ENCODE data around the gene MED13L.

MED13L gene

GRCh38 chr12:116155383-116155782, 122.1 kb downstream of the MED13L start:
- no peak for DNase-seq (ENCODE audit: low read depth in 3 of 3)

- DNase-seq (ENCODE audit: low read depth in 3 of 3): no peak
Observed at GRCh38 chr12:116153983-116154382, 123.5 kb downstream of the MED13L start.

- no peak for DNase-seq (ENCODE audit: low read depth in 3 of 3)
Observed at GRCh38 chr12:116153113-116153512, 124.4 kb downstream of the MED13L start.

- DNase-seq (ENCODE audit: low read depth in 3 of 3): no peak
Observed at GRCh38 chr12:116152268-116152667, 125.2 kb downstream of the MED13L start.

- no peak for DNase-seq (ENCODE audit: low read depth in 3 of 3)
Observed at GRCh38 chr12:116150452-116150851, 127.0 kb downstream of the MED13L start.

- DNase-seq (ENCODE audit: low read depth in 3 of 3): no peak
Observed at GRCh38 chr12:116150001-116150400, 127.5 kb downstream of the MED13L start.

- DNase-seq (ENCODE audit: low read depth in 3 of 3): no peak
Observed at GRCh38 chr12:116148844-116149243, 128.6 kb downstream of the MED13L start.

- DNase-seq (ENCODE audit: low read depth in 3 of 3): no peak
Observed at GRCh38 chr12:116146386-116146785, 131.1 kb downstream of the MED13L start.

- DNase-seq (ENCODE audit: low read depth in 3 of 3): no peak
Observed at GRCh38 chr12:116145451-116145850, 132.0 kb downstream of the MED13L start.

- DNase-seq (ENCODE audit: low read depth in 3 of 3): no peak
Observed at GRCh38 chr12:116144384-116144783, 133.1 kb downstream of the MED13L start.

GRCh38 chr12:116143909-116144308, 133.6 kb downstream of the MED13L start:
- no peak for DNase-seq (ENCODE audit: low read depth in 3 of 3)

GRCh38 chr12:116142936-116143898, 134.3 kb downstream of the MED13L start:
- DNase-seq (ENCODE audit: low read depth in 3 of 3): no peak

- DNase-seq (ENCODE audit: low read depth in 3 of 3): no peak
Observed at GRCh38 chr12:116141833-116142162, 135.7 kb downstream of the MED13L start.

- DNase-seq (ENCODE audit: low read depth in 3 of 3): no peak
Observed at GRCh38 chr12:116141110-116141832, 136.2 kb downstream of the MED13L start.

GRCh38 chr12:116140529-116140928, 137.0 kb downstream of the MED13L start:
- no peak for DNase-seq (ENCODE audit: low read depth in 3 of 3)

- DNase-seq (ENCODE audit: low read depth in 3 of 3): no peak
Observed at GRCh38 chr12:116138781-116139180, 138.7 kb downstream of the MED13L start.

- no peak for DNase-seq (ENCODE audit: low read depth in 3 of 3)
Observed at GRCh38 chr12:116138364-116138763, 139.1 kb downstream of the MED13L start.

- DNase-seq (ENCODE audit: low read depth in 3 of 3): no peak
Observed at GRCh38 chr12:116137318-116137717, 140.2 kb downstream of the MED13L start.

- DNase-seq (ENCODE audit: low read depth in 3 of 3): no peak
Observed at GRCh38 chr12:116136340-116136739, 141.2 kb downstream of the MED13L start.

- no peak for DNase-seq (ENCODE audit: low read depth in 3 of 3)
Observed at GRCh38 chr12:116135209-116135930, 142.1 kb downstream of the MED13L start.

- no peak for DNase-seq (ENCODE audit: low read depth in 3 of 3)
Observed at GRCh38 chr12:116133636-116134214, 143.8 kb downstream of the MED13L start.

GRCh38 chr12:116133149-116133548, 144.3 kb downstream of the MED13L start:
- no peak for DNase-seq (ENCODE audit: low read depth in 3 of 3)
